ENCODE results near the gene PRR12. TPM values are rescaled to one million over a fixed set of nuclear protein-coding genes. Genes with fewer than 3 reads are reported as not detected.

Gene PRR12
- total RNA-seq, 4 donors from 2014 or later, result 3.3 to 11.3 (median 4.1) TPM

DNA sequence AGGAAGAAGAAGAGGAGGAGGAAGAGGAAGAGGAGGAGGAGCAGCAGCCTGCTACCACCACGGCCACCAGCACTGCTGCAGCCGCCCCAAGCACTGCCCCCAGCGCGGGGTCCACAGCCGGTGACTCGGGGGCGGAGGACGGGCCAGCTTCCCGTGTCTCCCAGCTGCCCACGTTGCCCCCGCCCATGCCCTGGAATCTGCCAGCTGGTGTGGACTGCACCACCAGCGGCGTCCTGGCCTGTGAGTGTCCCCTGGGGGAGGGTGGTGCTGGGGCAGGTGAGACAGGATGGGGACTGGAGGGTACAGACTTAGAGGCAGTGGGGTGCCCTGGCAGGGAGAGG lies 62.5 kb downstream of the PRR12 start:
- TF ChIP-seq, protein P1, sequence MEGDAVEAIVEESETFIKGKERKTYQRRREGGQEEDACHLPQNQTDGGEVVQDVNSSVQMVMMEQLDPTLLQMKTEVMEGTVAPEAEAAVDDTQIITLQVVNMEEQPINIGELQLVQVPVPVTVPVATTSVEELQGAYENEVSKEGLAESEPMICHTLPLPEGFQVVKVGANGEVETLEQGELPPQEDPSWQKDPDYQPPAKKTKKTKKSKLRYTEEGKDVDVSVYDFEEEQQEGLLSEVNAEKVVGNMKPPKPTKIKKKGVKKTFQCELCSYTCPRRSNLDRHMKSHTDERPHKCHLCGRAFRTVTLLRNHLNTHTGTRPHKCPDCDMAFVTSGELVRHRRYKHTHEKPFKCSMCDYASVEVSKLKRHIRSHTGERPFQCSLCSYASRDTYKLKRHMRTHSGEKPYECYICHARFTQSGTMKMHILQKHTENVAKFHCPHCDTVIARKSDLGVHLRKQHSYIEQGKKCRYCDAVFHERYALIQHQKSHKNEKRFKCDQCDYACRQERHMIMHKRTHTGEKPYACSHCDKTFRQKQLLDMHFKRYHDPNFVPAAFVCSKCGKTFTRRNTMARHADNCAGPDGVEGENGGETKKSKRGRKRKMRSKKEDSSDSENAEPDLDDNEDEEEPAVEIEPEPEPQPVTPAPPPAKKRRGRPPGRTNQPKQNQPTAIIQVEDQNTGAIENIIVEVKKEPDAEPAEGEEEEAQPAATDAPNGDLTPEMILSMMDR (IDR thresholded peaks at IDR 0.05), result no peak
- no peak for ATAC-seq (ENCODE audit: low FRiP score)
- no peak for DNase-seq (ENCODE audit: low spot score)

DNA sequence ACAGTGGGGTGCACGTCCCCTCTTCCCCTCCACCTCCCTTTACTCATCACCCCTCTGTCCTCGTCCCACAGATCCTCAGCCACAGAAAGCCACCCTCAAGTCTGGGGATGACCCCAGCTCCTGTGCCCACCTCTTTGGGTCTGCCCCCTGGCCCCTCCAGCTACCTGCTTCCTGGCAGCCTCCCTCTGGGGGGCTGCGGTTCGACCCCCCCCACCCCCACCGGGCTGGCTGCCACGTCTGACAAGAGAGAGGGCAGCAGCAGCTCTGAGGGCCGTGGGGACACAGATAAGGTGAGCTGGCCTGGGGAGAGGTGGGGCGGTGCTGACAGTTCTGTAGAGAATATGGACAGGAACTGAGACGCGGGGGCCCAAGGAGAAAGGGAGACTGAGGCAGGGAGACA lies 63.6 kb downstream of the PRR12 start:
- ATAC-seq (ENCODE audit: low FRiP score) (no peak), DNase-seq (ENCODE audit: low spot score) (no peak)
- TF ChIP-seq, protein P1 (IDR thresholded peaks at IDR 0.05), result no peak

DNA sequence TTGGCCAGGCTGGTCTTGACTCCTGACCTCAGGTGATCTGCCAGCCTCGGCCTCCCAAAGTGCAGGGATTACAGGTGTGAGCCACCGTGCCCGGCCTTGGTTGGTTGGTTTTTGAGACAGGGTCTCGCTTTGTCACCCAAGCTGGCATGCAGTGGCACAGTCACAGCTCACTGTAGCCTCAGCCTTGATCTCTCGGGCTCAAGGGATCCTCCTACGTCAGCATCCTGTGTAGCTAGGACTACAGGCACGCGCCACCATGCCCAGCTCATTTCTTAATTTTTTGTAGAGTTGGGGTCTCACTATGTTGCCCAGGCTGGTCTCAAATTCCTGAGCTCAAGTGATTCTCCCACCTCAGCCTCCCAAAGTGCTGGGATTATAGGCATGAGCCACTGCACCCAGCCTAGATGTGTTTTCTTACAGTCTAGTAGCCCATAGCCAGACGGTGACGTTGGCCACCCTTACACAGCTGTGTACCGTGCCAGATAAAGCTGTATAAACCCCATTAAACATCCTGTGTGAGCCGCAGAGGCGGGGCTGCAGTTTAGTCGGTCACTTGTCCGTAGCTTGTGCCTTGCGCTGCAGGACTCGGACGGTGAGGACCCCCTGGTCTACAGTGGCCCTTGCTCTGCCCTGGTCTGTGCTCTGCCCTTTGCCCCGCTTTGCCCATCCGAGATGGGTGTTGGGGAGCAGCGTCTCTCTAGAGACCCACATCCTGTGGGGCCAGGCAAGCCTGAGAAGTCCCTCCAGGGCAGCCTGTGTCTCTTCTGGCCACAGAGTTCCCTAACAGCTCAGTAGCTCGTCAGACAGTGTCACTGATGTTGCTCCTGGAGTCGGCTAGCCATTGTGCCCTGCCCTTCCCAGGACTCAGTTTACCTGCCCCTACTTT lies 64.8 kb downstream of the PRR12 start:
- TF ChIP-seq, protein P1 (IDR thresholded peaks at IDR 0.05), result no peak
- ATAC-seq (ENCODE audit: low FRiP score), result no peak
- no peak for DNase-seq (ENCODE audit: low spot score)

DNA sequence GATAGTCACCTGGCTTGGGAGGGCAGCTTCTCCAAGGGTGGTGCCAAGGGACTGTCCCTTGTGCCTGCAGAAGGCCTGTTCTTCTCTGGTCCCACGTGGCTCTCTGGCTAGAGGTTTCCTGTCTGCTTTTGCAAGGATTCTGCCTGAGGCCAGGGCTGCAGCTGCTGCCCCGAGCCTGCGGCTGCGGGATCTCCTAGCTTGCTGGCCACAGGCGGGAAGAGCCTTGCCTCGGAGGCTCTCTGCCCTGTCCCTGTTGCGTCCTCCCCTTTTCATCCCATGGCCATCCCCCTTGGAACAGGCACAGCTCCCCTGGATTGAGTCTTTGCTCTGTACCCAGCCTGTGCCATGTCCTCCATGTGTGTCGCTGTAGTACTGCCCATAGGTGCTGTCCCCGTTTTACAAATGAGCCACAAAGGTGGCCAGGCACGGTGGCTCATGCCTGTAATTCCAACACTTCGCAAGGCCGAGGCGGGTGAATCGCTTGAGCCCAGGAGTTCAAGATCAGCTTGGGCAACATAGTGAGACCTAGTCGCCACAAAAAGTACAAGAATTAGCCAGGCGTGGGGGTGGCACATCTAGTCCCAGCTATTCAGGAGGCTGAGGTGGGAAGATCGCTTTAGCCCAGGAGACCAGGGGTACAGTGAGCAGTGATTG lies 65.6 kb downstream of the PRR12 start:
- no peak for ATAC-seq (ENCODE audit: low FRiP score)
- TF ChIP-seq, protein P1 (IDR thresholded peaks at IDR 0.05), result no peak
- DNase-seq (ENCODE audit: low spot score), result no peak

DNA sequence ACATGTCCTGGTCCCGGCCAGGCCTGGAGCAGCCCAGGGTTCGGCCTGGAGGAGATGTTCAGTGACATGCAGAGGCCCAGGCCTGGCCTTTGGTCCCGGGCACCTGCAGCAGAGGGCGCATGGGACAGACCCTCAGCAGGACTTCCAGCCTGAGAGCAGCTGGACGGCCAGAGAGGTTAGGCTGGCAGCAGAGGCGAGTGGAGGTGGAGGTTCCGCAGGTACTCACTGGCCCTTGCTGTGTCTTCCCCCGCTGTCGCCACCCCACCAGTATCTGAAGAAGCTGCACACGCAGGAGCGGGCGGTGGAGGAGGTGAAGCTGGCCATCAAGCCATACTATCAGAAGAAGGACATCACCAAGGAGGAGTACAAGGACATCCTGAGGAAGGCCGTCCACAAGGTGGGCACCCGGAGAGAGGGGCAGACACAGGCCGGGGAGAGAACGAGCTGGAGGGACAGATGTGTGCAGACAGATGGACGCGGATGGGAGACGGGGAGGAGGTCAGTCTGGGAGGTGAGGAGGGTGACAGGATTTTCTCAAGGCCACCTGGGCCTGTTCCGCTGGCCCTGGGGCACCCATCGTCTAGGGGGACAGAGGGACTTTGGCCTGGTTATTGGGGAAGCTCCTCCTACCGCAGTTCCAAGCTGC lies 66.6 kb downstream of the PRR12 start:
- ATAC-seq (ENCODE audit: low FRiP score) (no peak), DNase-seq (ENCODE audit: low spot score) (no peak)
- TF ChIP-seq, protein P1 (IDR thresholded peaks at IDR 0.05), result no peak

- DNase-seq (ENCODE audit: low spot score), result no peak
- TF ChIP-seq, protein P1 (IDR thresholded peaks at IDR 0.05), result no peak
- no peak for ATAC-seq (ENCODE audit: low FRiP score)
Observed at GRCh38 chr19:49658139-49658517, 67.1 kb downstream of the PRR12 start.

Measured in omental fat pad (tissue), 4 donors.